ENCODE results near the gene INPP4B.

GRCh38 chr4:142021181-142021580, 824.9 kb downstream of the INPP4B start:
- no peak for TF ChIP-seq CTCF (IDR thresholded peaks at IDR 0.05)
- no peak for TF ChIP-seq POLR2A (IDR thresholded peaks at IDR 0.05)

Data from testis (tissue), 2 donors.